Hepatocyte (in vitro differentiated cells): ENCODE measurements around the gene FBXO48.

Source experiments
- EZH2phosphoT487 ChIP-seq: fragments of 200-600 bp; sonication (generic); IDR thresholded peaks from one replicate; pipeline ENCODE4 v1.6.1; 2018; ENCODE audit warnings: antibody characterized with exemption, mild to moderate bottlenecking, low read depth, moderate library complexity; ENCODE audit not compliant: unreplicated experiment, severe bottlenecking
- TF ChIP-seq, protein P1 (sequence below): fragments of 200-600 bp; sonication (generic); IDR thresholded peaks from 2 replicates; pipeline ENCODE4 v1.5.1; 2016; ENCODE audit warnings: antibody characterized with exemption, mild to moderate bottlenecking; ENCODE audit not compliant: poor library complexity

DNA sequence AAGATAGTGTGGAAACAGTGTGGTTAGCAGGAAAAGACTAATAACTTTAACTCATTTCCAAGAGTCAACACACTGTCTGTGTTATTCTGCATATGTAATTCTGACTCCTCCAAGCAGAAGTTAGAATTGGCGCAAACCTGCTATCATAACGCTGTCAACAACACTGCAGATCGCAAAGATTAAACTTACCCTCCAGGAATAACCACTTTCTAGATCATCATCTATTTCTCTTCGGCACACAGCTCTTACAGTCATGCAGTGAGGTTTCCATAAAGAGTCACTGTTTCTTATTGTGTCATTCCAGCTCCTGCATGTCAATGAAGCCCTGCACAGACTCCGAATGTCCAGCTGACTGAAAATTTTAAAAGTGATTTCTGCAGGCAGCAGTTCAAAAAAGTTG is 2.4 kb downstream of the FBXO48 start:
- TF ChIP-seq, protein P1, sequence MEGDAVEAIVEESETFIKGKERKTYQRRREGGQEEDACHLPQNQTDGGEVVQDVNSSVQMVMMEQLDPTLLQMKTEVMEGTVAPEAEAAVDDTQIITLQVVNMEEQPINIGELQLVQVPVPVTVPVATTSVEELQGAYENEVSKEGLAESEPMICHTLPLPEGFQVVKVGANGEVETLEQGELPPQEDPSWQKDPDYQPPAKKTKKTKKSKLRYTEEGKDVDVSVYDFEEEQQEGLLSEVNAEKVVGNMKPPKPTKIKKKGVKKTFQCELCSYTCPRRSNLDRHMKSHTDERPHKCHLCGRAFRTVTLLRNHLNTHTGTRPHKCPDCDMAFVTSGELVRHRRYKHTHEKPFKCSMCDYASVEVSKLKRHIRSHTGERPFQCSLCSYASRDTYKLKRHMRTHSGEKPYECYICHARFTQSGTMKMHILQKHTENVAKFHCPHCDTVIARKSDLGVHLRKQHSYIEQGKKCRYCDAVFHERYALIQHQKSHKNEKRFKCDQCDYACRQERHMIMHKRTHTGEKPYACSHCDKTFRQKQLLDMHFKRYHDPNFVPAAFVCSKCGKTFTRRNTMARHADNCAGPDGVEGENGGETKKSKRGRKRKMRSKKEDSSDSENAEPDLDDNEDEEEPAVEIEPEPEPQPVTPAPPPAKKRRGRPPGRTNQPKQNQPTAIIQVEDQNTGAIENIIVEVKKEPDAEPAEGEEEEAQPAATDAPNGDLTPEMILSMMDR: no peak
- no peak for TF ChIP-seq EZH2phosphoT487
